Measurements from ENCODE around the gene RIC3.

- TF ChIP-seq CTCF (IDR thresholded peaks at IDR 0.05) (no peak), POLR2A (IDR thresholded peaks at IDR 0.05) (no peak)
Measured at GRCh38 chr11:8199676-8200075, 30.9 kb upstream of the RIC3 start.

Data from esophagus squamous epithelium (tissue), 4 donors.